Measurements from ENCODE around the gene MPDZ.

GRCh38 chr9:13291718-13292117, 12.2 kb upstream of the MPDZ start:
- TF ChIP-seq POLR2A (IDR thresholded peaks at IDR 0.05): no peak
- TF ChIP-seq, protein P1, sequence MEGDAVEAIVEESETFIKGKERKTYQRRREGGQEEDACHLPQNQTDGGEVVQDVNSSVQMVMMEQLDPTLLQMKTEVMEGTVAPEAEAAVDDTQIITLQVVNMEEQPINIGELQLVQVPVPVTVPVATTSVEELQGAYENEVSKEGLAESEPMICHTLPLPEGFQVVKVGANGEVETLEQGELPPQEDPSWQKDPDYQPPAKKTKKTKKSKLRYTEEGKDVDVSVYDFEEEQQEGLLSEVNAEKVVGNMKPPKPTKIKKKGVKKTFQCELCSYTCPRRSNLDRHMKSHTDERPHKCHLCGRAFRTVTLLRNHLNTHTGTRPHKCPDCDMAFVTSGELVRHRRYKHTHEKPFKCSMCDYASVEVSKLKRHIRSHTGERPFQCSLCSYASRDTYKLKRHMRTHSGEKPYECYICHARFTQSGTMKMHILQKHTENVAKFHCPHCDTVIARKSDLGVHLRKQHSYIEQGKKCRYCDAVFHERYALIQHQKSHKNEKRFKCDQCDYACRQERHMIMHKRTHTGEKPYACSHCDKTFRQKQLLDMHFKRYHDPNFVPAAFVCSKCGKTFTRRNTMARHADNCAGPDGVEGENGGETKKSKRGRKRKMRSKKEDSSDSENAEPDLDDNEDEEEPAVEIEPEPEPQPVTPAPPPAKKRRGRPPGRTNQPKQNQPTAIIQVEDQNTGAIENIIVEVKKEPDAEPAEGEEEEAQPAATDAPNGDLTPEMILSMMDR (IDR thresholded peaks at IDR 0.05 in 4 of 5, conservative IDR thresholded peaks at IDR 0.05 in 1 of 5): no peak

All from gastrocnemius medialis (tissue), 4 donors.